Trophoblast cell (in vitro differentiated cells and primary cell): ENCODE results near the gene ASB7.

ENCODE experiments used
- DNase-seq, 2 donors: peaks; one replicate each; pipeline ENCODE4 v3.0.0-alpha.2; 2016
- H2AFZ ChIP-seq: 2 replicates; pipeline ENCODE4 v1.6.1; 2013; ENCODE audit warnings: low read length, moderate library complexity, mild to moderate bottlenecking; ENCODE audit not compliant: insufficient read depth, poor library complexity
- H2AK5ac ChIP-seq: 2 replicates; pipeline ENCODE4 v1.6.1; 2013; ENCODE audit warnings: mild to moderate bottlenecking, low read length
- H2BK120ac ChIP-seq: 2 replicates; pipeline ENCODE4 v1.6.1; 2013; ENCODE audit warnings: low read length, mild to moderate bottlenecking, moderate library complexity; ENCODE audit not compliant: insufficient read depth, poor library complexity
- H2BK12ac ChIP-seq: 2 replicates; pipeline ENCODE4 v1.6.1; 2013; ENCODE audit warnings: mild to moderate bottlenecking, low read length, moderate library complexity
- H2BK5ac ChIP-seq: 2 replicates; pipeline ENCODE4 v1.6.1; 2013; ENCODE audit warnings: low read length, low read depth, moderate library complexity, mild to moderate bottlenecking; ENCODE audit not compliant: poor library complexity
- H3K14ac ChIP-seq: 2 replicates; pipeline ENCODE4 v1.6.1; 2013; ENCODE audit warnings: mild to moderate bottlenecking, low read length
- H3K18ac ChIP-seq: 2 replicates; pipeline ENCODE4 v1.6.1; 2013; ENCODE audit warnings: mild to moderate bottlenecking, low read length
- H3K23ac ChIP-seq: 2 replicates; pipeline ENCODE4 v1.6.1; 2013; ENCODE audit warnings: low read length
- H3K27ac ChIP-seq: 2 replicates; pipeline ENCODE4 v1.5.1; 2013; ENCODE audit warnings: low read depth, mild to moderate bottlenecking, inconsistent platforms, low read length, moderate library complexity
- H3K27me3 ChIP-seq: 2 replicates; pipeline ENCODE4 v1.6.1; 2013; ENCODE audit warnings: inconsistent platforms, mild to moderate bottlenecking, low read length, moderate library complexity; ENCODE audit not compliant: insufficient read depth
- H3K36me3 ChIP-seq, 2 experiments: 1 replicate in 1 of 2; 2 replicates in 1 of 2; pipeline ENCODE4 v1.6.1; 2013; ENCODE audit warnings: low read length in 2 of 2, mild to moderate bottlenecking in 2 of 2, moderate library complexity in 1 of 2; ENCODE audit not compliant: insufficient read depth in 2 of 2, control insufficient read depth in 1 of 2
- H3K4ac ChIP-seq: 2 replicates; pipeline ENCODE4 v1.6.1; 2013; ENCODE audit warnings: low read depth, mild to moderate bottlenecking, low read length, moderate library complexity
- H3K4me1 ChIP-seq, 2 experiments: 1 replicate in 1 of 2; 2 replicates in 1 of 2; pipeline ENCODE4 v1.6.1; 2013; ENCODE audit warnings: low read length in 2 of 2, mild to moderate bottlenecking in 2 of 2, moderate library complexity in 1 of 2; ENCODE audit not compliant: insufficient read depth in 2 of 2, control insufficient read depth in 1 of 2
- H3K4me2 ChIP-seq: 2 replicates; pipeline ENCODE4 v1.6.1; 2013; ENCODE audit warnings: inconsistent platforms, mild to moderate bottlenecking, low read length, moderate library complexity
- H3K4me3 ChIP-seq: 2 replicates; pipeline ENCODE4 v1.5.1; 2013; ENCODE audit warnings: mild to moderate bottlenecking, low read depth, low read length, inconsistent platforms
- H3K79me1 ChIP-seq: one replicate; pipeline ENCODE4 v1.6.1; 2013; ENCODE audit warnings: low read length
- H3K79me2 ChIP-seq: 2 replicates; pipeline ENCODE4 v1.6.1; 2013; ENCODE audit warnings: low read length, mild to moderate bottlenecking; ENCODE audit not compliant: control insufficient read depth, insufficient read depth, poor library complexity
- H3K9ac ChIP-seq: 2 replicates; pipeline ENCODE4 v1.6.1; 2013; ENCODE audit warnings: mild to moderate bottlenecking, low read length
- H3K9me3 ChIP-seq: 2 replicates; pipeline ENCODE4 v1.6.1; 2013; ENCODE audit warnings: low read depth, mild to moderate bottlenecking, control low read depth, inconsistent platforms, low read length; ENCODE audit not compliant: insufficient read depth
- H4K12ac ChIP-seq: 2 replicates; pipeline ENCODE4 v1.6.1; 2013; ENCODE audit warnings: low read depth, mild to moderate bottlenecking, low read length, moderate library complexity
- H4K8ac ChIP-seq: 2 replicates; pipeline ENCODE4 v1.6.1; 2013; ENCODE audit warnings: low read depth, mild to moderate bottlenecking, low read length, moderate library complexity
- H4K91ac ChIP-seq: one replicate; pipeline ENCODE4 v1.6.1; 2013; ENCODE audit warnings: low read depth, mild to moderate bottlenecking, low read length, moderate library complexity
- WGBS: extraction: QIAGEN DNeasy Blood & Tissue Kit; methylation state at CpG from one replicate; pipeline ENCODE4 v1.1.7; 2013; ENCODE audit warnings: missing lambda C conversion rate; ENCODE audit not compliant: insufficient read length, insufficient coverage; ENCODE audit errors: extremely low coverage; 5-methylcytosine and 5-hydroxymethylcytosine counted together

The ASB7 gene

DNA sequence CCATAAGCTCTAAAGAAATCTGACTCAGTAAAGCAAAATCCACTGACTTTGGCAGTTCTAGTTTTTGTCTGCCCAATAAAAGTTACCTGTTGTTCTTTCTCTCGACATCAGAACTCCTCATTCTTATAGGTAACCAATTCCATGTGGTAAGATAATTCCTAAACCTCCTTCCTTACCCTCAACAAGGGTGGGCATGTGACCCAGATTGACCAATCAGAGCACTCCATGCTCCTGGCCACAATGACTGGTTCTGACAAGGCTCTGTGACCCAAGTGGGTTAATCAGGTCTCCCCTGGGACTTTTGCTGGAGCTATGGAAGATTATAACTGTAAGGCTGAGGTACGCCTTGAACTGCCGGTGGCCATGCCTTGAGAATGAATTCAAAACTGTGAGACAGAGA lies 32.1 kb upstream of the ASB7 start:
- peaks cover 0 to 3% of the 10 kb centered on the region in 2 experiments for H3K36me3 ChIP-seq
- WGBS = no CpG with 5 or more reads among the region's 3 CpGs
- H3K4me3 ChIP-seq = no peak overlapping the region
- H3K9me3 ChIP-seq = peaks cover 3% of the 10 kb centered on the region
- H3K18ac ChIP-seq = no peak overlapping the region
- no peak overlapping the region for H3K23ac ChIP-seq
- no peak overlapping the region for H3K9ac ChIP-seq
- no peak for DNase-seq
- no peak overlapping the region for H3K27ac ChIP-seq
- H2BK5ac ChIP-seq = no peak overlapping the region
- H3K14ac ChIP-seq = no peak overlapping the region
- no peak overlapping the region for H4K91ac ChIP-seq
- no peak overlapping the region for H2BK120ac ChIP-seq
- no peak overlapping the region for H4K12ac ChIP-seq
- no peak overlapping the region for H3K4me2 ChIP-seq
- no peak overlapping the region for H2AFZ ChIP-seq
- no peak overlapping the region for H2BK12ac ChIP-seq
- no peaks in the 10 kb centered on the region for H3K4me1 ChIP-seq
- no peaks in the 10 kb centered on the region for H3K27me3 ChIP-seq
- H4K8ac ChIP-seq = no peak overlapping the region
- no peaks in the 10 kb centered on the region for H3K79me2 ChIP-seq
- no peaks in the 10 kb centered on the region for H3K79me1 ChIP-seq
- H3K4ac ChIP-seq = no peak overlapping the region
- no peak overlapping the region for H2AK5ac ChIP-seq

DNA sequence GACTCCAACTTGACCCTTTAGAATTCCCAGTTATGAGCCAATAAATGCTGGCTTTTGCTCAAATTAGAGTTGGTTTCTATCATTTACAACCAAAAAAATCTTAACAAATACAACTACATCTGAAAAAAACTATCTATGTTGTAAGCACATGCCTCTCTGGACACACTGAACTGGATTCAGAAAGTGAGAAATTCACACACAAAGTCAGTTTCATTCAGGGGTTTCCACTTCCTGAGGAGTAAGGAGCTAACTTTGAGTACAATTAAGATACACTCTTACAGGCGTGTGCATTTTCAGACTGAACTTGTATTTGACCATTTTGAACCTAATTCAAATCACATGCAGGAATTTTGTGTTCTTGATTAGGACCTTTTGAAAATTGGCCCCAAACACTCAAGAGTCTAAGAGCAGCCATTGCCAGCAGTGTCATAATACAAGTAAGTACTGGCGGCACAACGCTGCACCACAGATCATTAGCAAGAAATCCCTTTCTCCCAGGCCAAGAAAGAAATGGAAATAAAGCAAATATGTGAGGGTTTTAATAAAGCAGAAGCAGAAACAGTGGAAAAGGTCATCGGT lies 31.6 kb upstream of the ASB7 start:
- H2BK12ac ChIP-seq = no peak overlapping the region
- no peak overlapping the region for H3K9ac ChIP-seq
- H3K36me3 ChIP-seq = peaks cover 0 to 3% of the 10 kb centered on the region in 2 experiments
- no peak overlapping the region for H2AK5ac ChIP-seq
- no peak overlapping the region for H4K91ac ChIP-seq
- H4K8ac ChIP-seq = no peak overlapping the region
- no peaks in the 10 kb centered on the region for H3K4me1 ChIP-seq
- no peak overlapping the region for H3K4me2 ChIP-seq
- H3K14ac ChIP-seq = no peak overlapping the region
- H3K79me1 ChIP-seq = no peaks in the 10 kb centered on the region
- H3K18ac ChIP-seq = no peak overlapping the region
- H3K27me3 ChIP-seq = no peaks in the 10 kb centered on the region
- H3K4ac ChIP-seq = no peak overlapping the region
- no peak overlapping the region for H2BK120ac ChIP-seq
- no peak overlapping the region for H3K4me3 ChIP-seq
- no peaks in the 10 kb centered on the region for H3K79me2 ChIP-seq
- H3K9me3 ChIP-seq = peaks cover 3% of the 10 kb centered on the region
- no peak for DNase-seq
- no peak overlapping the region for H3K23ac ChIP-seq
- no peak overlapping the region for H4K12ac ChIP-seq
- no CpG with 5 or more reads among the region's 4 CpGs for WGBS
- no peak overlapping the region for H2AFZ ChIP-seq
- H3K27ac ChIP-seq = no peak overlapping the region
- no peak overlapping the region for H2BK5ac ChIP-seq

DNA sequence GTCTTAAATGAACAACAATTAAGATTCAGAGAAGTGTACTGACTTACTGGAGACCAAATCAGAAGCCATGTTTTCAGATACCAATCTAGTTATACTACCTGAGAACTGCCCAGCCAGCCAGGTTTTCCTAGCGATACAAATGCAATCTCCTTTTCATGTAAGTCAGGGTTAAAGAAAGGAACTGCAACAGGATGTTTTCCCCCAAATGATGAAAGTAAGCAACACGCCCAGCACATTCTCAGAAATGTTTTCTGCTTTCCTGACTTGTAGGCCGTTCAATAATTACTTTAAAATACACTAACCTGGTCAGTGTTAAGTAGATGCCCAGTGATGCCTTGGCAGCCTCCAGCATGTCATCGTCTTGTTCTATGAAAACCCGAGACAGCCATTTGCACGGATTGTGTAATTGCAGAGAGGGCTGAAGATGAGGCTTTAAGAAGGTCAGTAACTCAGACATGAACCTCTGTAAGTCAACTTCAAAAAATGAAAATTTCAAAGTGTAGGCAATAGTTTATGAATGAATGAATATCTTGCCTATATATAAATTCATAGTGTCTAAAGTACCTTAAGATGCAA lies 30.7 kb upstream of the ASB7 start:
- Histone ChIP-seq H3K9me3 (peaks cover 3% of the 10 kb centered on the region), H3K23ac (no peak overlapping the region), H4K91ac (no peak overlapping the region), H2BK5ac (no peak overlapping the region), H3K79me1 (no peaks in the 10 kb centered on the region), H3K27ac (no peak overlapping the region), H4K12ac (no peak overlapping the region), H3K14ac (no peak overlapping the region), H3K4me3 (no peak overlapping the region), H2AK5ac (no peak overlapping the region), H3K4me2 (no peak overlapping the region), H2BK120ac (no peak overlapping the region), H3K9ac (no peak overlapping the region), H3K79me2 (no peaks in the 10 kb centered on the region), H3K18ac (no peak overlapping the region), H2BK12ac (no peak overlapping the region), H2AFZ (no peak overlapping the region), H3K4me1 (no peaks in the 10 kb centered on the region), H3K27me3 (no peaks in the 10 kb centered on the region), H3K4ac (no peak overlapping the region), H3K36me3 (peaks cover 0 to 3% of the 10 kb centered on the region in 2 experiments), H4K8ac (no peak overlapping the region)
- no peak for DNase-seq
- WGBS = no CpG with 5 or more reads among the region's 6 CpGs

DNA sequence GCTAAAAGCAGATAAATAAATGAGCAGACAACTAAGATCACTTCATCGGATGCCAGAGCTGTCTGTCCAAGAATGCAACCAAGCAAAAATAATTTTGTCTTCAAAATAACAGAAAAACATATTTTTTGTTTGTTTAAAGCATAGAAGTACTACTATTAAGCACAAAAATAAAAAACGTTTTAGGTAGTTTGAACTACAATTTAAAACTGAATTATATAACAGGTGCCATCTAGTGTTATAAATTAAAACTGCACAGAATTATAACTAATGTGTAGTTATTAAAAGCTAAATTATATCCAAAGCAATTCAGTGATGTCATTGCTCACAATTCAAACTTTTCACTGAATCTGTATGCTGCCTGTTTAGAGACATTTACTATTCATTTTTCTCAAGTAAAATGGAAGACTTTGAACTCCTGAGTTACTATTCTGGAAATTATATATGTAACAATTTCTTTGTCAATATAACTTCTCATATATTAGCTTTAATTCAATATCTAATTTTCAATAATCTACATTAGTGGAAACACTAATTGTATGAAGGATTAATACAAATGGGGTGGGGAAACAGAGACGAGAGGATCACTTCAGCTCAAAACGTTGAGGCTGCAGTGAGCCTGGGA lies 29.9 kb upstream of the ASB7 start:
- Histone ChIP-seq H3K9ac (no peak overlapping the region), H2BK12ac (no peak overlapping the region), H3K14ac (no peak overlapping the region), H2AK5ac (no peak overlapping the region), H3K4me3 (no peak overlapping the region), H3K4me2 (no peak overlapping the region), H4K12ac (no peak overlapping the region), H4K8ac (no peak overlapping the region), H2AFZ (no peak overlapping the region), H3K27me3 (no peaks in the 10 kb centered on the region), H2BK120ac (no peak overlapping the region), H3K4me1 (no peaks in the 10 kb centered on the region), H3K36me3 (peaks cover 0 to 3% of the 10 kb centered on the region in 2 experiments), H4K91ac (no peak overlapping the region), H3K23ac (no peak overlapping the region), H3K27ac (no peak overlapping the region), H3K9me3 (peaks cover 3% of the 10 kb centered on the region), H3K18ac (no peak overlapping the region), H3K79me1 (no peaks in the 10 kb centered on the region), H3K79me2 (no peaks in the 10 kb centered on the region), H3K4ac (no peak overlapping the region), H2BK5ac (no peak overlapping the region)
- WGBS = no CpG with 5 or more reads among the region's 4 CpGs
- DNase-seq = peak in 1 of 2 donors; percentile 42
